ENCODE measurements around the gene GNPTG. TPM values are rescaled to one million over a fixed set of nuclear protein-coding genes. Genes with fewer than 3 reads are reported as not detected.

The GNPTG gene
- total and polyA plus RNA-seq, 2 donors from 2014 or later: 88.7 to 138 TPM

DNA sequence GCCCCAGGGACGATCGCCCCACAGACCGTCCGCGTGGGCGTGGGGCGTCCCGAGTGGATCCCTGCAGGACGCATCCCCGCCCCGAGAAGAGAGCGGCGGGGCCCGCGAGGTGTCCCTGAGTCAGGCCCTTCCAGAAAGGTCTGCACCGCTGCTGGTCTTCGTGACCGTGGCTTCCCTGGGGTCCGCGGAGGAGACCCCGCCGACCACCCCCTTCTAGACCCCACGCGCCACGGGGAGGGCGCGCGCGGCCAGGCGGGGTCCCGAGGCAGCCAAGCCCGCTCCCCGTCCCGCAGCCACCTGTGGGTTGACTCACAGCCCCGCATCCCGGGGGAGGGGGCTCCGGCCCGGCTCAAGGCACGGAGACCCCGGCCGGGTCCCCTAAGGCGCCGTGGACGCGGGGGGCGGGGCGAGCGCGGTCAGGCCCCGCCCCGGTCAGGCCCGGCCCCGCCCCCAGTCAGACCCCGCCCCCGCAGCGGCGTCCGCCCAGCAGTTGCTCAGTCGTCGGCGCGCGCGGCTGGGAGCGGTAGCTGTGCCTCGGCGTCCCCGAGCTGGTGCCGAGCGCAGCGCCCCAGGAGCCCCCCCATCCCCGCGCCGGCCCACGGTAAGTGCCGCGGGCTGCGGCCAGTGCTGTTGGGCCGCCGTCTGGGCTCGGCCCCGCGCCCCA lies 18.4 kb upstream of the GNPTG start, which contains the start of gene BAIAP3:
Gene BAIAP3, plus strand, starts transcription at position 497 of the 664 bp plus-strand sequence. CDS start 4,905 bp downstream, outside the sequence.
- Histone ChIP-seq H3K36me3 (ENCODE audit: control insufficient read depth in 2 of 3, insufficient read depth in 3 of 3, low read length in 3 of 3) (no peaks in the 10 kb centered on the region), H3K27ac (ENCODE audit: low read depth in 2 of 2, low read length in 2 of 2) (peak within 1 kb of the TSS; percentile 74 to 76), H3K9ac (ENCODE audit: low read length in 3 of 3) (peak within 1 kb of the TSS in 1 of 3 donors; percentile 73), H3K4me1 (ENCODE audit: control insufficient read depth in 2 of 3, insufficient read depth in 2 of 3, low read depth in 1 of 3, low read length in 3 of 3) (peaks cover 0 to 14% (median 13%) of the 10 kb centered on the region in 3 donors), H3K27me3 (ENCODE audit: control insufficient read depth, insufficient read depth, low read length) (peaks cover 13% of the 10 kb centered on the region), H3K9me3 (ENCODE audit: control insufficient read depth in 2 of 3, insufficient read depth in 1 of 3, low read length in 3 of 3) (no peaks in the 10 kb centered on the region), H3K4me3 (ENCODE audit: low read length in 3 of 3) (peak within 1 kb of the TSS in 2 of 3 donors; percentile 18 to 56)
- DNase-seq (peak in 3 of 5 donors; percentile 42 to 87 (median 74)), FAIRE-seq (no peak)
- TF ChIP-seq, protein P1, sequence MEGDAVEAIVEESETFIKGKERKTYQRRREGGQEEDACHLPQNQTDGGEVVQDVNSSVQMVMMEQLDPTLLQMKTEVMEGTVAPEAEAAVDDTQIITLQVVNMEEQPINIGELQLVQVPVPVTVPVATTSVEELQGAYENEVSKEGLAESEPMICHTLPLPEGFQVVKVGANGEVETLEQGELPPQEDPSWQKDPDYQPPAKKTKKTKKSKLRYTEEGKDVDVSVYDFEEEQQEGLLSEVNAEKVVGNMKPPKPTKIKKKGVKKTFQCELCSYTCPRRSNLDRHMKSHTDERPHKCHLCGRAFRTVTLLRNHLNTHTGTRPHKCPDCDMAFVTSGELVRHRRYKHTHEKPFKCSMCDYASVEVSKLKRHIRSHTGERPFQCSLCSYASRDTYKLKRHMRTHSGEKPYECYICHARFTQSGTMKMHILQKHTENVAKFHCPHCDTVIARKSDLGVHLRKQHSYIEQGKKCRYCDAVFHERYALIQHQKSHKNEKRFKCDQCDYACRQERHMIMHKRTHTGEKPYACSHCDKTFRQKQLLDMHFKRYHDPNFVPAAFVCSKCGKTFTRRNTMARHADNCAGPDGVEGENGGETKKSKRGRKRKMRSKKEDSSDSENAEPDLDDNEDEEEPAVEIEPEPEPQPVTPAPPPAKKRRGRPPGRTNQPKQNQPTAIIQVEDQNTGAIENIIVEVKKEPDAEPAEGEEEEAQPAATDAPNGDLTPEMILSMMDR (IDR thresholded peaks at IDR 0.05; ENCODE audit: borderline replicate concordance, extremely low read depth, insufficient read depth): no peak
- intact Hi-C loops (cut with DNase I): no loop called here

DNA sequence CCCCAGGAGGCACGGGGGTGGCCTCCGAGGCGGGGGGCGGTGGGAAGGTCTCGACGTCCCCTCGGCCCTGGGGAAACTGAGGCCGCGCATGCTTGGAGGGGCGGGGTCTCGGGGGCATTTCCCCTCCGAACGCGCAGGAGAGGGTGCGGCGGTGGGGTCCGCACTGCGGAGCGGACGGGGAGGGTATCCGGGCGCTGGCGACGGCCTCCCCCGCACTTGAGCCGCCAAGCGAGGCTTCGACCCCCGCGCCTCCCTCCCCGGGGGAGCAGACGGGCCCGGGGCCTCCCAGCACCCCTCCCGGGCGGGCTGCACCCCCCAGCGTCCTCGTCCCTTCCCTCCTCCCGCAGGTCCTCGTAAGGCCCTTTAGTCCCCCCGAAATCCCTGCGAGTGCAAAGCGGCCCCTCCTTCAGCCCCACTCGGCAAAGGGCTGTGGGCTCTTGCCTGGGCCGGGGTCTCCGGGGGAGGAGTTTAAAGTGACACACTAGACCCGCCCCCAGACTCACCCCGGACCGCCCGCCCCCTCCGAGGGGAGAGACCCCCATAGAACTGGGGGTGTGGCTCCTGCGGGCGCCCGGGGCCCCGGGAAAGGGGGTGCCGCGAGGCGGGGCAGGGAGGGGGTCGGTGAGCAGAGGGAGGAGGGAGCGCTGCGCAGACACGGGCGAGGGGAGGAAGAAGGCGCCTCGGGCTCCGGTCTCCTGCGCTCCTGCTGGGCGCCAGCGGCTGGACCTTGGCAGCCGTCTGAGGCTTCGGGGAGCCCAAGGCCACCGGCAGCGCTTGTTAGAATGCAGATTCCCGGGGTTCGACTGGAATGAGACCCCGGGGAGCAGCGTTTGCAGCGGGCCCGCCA lies 17.7 kb upstream of the GNPTG start:
- FAIRE-seq (no peak), DNase-seq (peak in 2 of 5 donors; percentile 37 to 73)
- Histone ChIP-seq H3K27ac (ENCODE audit: low read depth in 2 of 2, low read length in 2 of 2) (no peak overlapping the region), H3K27me3 (ENCODE audit: control insufficient read depth, insufficient read depth, low read length) (peaks cover 13% of the 10 kb centered on the region), H3K36me3 (ENCODE audit: control insufficient read depth in 2 of 3, insufficient read depth in 3 of 3, low read length in 3 of 3) (no peaks in the 10 kb centered on the region), H3K4me1 (ENCODE audit: control insufficient read depth in 2 of 3, insufficient read depth in 2 of 3, low read depth in 1 of 3, low read length in 3 of 3) (peaks cover 0 to 14% (median 13%) of the 10 kb centered on the region in 3 donors), H3K4me3 (ENCODE audit: low read length in 3 of 3) (peak overlapping the region in 1 of 3 donors; percentile 25), H3K9ac (ENCODE audit: low read length in 3 of 3) (no peak overlapping the region), H3K9me3 (ENCODE audit: control insufficient read depth in 2 of 3, insufficient read depth in 1 of 3, low read length in 3 of 3) (no peaks in the 10 kb centered on the region)
- TF ChIP-seq, protein P1 (IDR thresholded peaks at IDR 0.05; ENCODE audit: borderline replicate concordance, extremely low read depth, insufficient read depth): no peak
- intact Hi-C loops (cut with DNase I): no loop called here

DNA sequence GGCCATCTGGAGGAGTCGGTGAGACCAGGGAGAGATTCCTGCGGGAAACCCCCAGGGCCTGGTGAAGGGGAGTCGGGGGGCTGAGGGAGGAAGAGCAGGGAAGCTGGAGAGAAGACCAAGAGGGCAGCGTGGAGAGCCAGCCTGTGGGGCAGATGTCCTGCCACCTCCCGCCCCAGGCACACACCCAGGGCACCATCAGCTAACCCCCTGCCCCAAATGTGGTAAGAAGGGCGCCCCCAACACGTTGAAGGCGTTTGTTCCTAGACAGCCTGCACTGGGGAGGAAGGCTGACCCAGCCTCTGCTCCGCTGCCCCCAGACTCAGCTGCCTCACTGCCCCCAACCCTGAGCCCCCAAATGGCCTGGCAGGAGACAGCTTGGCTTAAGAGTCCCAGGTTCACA lies 17.0 kb upstream of the GNPTG start:
- no peak overlapping the region for H3K4me3 ChIP-seq (ENCODE audit: low read length in 3 of 3)
- intact Hi-C loops (cut with DNase I): no loop called here

More for the DNA sequence above, 17.0 kb upstream of the GNPTG start:
- no peak overlapping the region for H3K27ac ChIP-seq (ENCODE audit: low read depth in 2 of 2, low read length in 2 of 2)
- TF ChIP-seq, protein P1 (IDR thresholded peaks at IDR 0.05; ENCODE audit: borderline replicate concordance, extremely low read depth, insufficient read depth): no peak
- H3K4me1 ChIP-seq (ENCODE audit: control insufficient read depth in 2 of 3, insufficient read depth in 2 of 3, low read depth in 1 of 3, low read length in 3 of 3): peaks cover 0 to 14% (median 13%) of the 10 kb centered on the region in 3 donors
- no peak overlapping the region for H3K9ac ChIP-seq (ENCODE audit: low read length in 3 of 3)
- peaks cover 13% of the 10 kb centered on the region for H3K27me3 ChIP-seq (ENCODE audit: control insufficient read depth, insufficient read depth, low read length)
- H3K36me3 ChIP-seq (ENCODE audit: control insufficient read depth in 2 of 3, insufficient read depth in 3 of 3, low read length in 3 of 3): no peaks in the 10 kb centered on the region
- FAIRE-seq (no peak), DNase-seq (no peak)
- H3K9me3 ChIP-seq (ENCODE audit: control insufficient read depth in 2 of 3, insufficient read depth in 1 of 3, low read length in 3 of 3): no peaks in the 10 kb centered on the region
